ENCODE data around the gene OR2G2.

GRCh38 chr1:247548092-247548491, 40.1 kb upstream of the OR2G2 start:
- no peak for TF ChIP-seq CTCF (IDR thresholded peaks at IDR 0.05)
- TF ChIP-seq EP300 (IDR thresholded peaks at IDR 0.05), result no peak
- TF ChIP-seq POLR2A (IDR thresholded peaks at IDR 0.05), result no peak
